Activated CD4-positive, alpha-beta T cell treated with anti-CD3 and anti-CD28 coated beads for 24 hours (primary cell): ENCODE measurements around the gene PRDM2.

ENCODE experiments used
- DNase-seq, 2 donors: peaks; one replicate each; pipeline ENCODE4 v3.0.0-alpha.2; 2020; ENCODE audit warnings: low read depth in 2 of 2

Gene PRDM2

DNA sequence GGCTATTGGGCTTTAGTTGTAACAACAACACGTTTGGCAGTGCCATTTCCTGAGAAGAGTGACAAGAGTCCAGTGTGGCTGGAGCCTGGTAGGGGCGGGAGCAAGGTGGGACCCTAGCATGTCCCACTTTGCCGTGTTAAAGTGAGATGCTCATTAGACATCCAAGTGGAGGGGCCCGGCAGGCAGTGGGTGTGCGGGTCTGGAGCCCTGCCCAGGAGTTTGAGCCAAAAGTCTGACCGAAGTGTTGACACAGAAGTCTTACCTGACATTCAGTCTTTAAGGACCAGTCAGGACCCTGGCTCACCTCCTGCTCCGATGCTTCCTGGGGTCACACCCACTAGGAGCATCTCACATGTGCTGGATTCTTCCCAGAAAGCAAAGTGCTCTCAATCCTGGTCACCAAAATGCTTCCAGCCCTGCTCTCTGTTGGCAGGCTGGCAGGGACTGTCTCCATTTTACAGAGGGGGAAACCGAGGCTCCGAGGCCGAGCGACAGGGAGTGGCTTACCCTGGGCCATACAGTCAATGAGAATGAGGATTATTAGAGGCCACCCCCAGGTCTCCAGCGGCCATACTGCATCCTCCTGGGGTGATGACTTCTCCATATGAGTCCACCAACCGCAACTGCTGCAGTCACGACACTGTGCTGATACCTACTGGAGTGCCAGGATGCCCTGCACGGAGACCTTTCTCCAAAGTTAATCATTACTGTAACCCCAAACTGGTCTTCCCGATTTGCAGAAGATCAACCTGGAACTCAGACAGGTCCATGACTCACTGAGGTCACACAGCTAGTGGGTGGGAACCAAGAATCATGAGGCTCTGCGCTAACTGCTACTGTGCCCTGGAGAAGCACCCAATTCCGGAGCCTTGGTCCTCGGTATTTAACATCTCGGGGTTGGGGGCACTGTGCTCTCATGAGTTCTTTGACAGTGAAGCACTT is 112.7 kb downstream of the PRDM2 start:
- DNase-seq: no peak

DNA sequence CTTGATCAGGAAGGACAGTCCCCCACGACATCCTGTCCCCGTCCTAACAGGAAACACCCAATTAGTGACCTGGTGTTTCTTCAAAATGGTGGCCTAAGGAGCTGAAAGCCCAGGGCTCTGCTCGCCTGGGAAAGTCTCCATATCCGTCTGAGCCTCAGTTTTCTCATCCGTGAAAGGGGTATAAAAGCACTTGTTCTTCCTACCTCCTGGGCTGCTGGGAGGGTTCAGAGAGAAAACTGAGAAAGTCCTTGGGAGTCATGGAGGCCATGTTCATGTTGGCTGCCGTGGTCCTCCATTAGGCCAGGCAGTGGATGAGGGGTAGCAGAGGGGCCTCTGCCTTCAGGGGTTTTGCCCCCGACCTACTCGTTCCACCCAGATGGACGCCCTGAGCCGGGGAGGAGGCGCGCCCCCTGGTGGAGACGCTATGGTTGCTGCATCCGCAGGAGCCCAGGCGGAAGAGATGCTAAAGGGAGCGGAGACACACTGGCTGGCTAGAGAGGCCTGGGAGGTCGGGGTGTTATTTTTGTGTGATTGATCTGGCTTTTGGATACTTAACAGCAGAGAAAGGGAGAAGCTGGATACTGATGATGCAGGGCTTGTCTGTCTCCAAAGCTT is 113.5 kb downstream of the PRDM2 start:
- DNase-seq: peak; percentile 25 to 45

DNA sequence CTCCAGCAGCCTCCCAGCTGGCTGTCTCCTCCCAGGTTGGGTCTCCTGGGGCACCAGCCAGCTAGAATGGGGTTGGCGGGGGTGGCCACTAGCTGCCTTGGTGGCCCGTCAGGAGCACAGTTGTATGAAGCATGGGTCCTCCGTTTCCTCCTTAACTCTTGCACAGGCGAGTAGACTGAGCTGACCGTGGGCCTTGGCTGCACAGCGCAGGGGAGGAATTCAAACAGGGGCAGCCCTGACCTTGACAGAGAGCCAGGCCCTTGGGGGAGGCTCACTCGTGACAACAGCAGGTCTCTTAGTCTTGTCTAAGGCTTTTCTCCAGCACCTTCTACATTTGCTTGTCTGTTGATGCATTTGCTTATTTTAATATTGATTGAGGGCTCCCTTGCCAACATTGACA is 114.1 kb downstream of the PRDM2 start:
- no peak for DNase-seq

DNA sequence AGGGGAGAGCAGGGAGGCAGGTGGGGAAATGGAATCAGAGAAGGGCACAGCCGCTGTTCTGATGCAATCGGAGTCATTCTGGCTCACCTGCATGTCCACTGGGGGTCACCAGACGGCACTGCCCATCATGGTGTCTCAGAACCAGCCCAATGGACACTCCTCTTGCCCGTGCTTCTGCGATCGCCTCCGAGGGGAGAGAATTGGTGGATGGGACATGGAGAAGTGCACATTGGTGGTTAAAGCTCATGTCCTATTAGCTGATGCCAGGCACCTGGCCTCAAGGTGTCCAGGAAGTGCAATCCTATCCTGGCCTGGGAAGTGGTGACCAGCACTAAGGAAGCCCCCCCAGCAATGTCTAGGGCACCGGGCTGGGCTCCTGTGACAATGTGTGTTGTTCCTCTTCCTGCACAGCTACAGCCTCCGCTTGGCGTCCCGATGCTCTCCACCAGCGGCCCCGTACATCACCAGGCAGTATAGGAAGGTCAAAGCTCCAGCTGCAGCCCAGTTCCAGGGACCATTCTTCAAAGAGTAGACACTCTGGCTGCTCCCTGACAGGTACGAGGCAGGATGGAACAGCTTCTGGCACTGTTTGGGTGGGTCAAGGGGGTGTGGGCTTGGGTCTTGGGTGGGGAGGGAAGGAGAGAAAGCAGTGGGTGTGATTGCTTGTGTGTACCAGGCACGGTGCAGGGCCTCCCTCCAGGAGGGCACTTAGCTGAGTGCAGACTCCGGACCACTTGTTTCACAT is 116.2 kb downstream of the PRDM2 start:
- DNase-seq: no peak

DNA sequence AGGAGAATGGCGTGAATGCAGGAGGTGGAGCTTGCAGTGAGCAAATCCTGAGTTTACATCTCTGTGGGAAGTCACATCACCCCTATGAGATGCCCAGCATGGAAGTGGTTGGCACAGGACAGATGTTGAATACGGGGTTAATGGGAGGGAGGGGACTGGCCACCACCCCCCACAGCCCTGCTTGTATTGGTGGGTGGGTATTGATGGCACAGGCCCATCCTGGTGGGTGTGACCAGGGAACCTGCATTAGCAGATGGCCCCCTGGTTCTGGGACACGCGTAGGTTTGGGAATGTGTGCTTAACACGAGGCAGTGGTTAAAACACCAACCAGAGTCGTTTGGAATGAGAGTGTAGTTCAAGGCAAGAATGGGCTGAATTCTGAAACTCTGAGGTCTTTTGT is 117.9 kb downstream of the PRDM2 start:
- no peak for DNase-seq

DNA sequence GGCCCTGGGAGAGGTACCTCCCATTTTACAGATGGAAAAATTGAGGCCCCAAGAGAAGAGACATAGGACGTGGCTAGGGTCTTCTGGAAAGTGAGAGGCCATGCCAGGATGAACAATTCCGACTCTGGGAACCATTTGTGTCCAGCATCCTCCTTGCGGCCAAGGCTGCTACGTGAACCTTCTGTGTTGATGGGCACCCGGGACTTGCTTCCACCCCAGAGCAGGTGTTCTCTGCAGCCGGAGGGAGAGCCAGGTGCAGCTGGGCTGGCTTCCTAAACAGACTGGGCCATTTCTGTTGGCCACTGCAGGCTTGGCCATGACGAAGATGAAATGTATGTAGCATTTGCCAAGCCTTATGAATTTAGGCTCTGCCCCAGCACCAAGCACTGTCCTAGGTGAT is 118.9 kb downstream of the PRDM2 start:
- no peak for DNase-seq

DNA sequence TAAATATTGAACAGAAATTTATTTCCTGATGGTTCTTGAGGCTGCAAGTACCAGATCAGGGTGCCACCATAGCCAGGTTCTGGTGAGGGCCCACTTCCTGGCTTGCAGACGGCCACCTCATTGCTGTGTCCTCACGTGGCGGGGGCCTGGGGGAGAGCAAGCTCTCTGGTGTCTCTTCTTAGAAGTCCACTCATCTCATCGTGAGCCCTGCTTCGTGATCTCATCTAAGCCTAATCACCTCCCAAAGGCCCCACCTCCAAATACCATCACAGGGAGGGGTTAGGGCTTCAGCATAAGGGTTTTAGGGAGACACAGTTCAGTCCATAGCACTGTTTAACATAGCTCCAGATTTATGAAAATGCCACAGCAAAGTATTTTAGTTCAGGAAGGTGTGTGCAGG is 119.7 kb downstream of the PRDM2 start:
- no peak for DNase-seq

DNA sequence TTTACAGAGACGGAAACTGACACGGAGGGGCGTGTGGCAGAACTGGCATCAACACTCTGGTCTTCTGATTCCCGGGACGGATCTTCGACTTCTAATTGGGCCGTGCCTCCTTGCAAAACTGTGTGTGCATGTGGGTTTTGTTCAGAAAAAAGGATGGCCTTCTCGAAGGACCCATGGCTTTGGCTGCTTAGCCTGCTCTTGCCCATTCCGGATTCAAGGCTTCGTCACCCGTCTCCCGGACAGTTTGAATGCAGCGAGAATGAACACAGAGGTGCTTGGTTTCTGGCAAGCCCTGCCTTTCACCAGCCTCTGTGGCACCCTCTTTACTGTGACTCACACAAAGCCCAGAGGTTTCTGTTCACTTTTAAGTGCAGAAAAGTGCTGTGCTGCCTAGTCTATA is 120.1 kb downstream of the PRDM2 start:
- no peak for DNase-seq

DNA sequence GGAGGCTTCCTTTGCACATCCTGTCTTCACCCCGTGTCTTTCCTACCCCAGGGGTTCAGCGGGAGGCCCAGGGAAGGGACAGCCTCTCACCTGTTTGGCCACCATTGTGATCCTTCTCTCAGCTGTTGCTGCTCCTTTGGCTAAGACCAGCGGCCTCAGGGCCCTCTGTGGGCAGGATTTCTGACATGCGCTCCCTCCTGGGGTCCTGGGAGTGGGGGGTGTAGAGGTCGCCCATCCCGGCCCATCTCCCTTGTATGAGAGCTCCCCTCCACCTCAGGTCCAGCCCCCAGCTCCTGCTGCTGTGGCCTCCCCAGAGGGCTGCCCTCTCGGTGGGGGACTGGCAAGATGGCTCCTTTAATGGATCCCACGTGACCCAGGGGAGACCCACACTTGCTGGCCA is 120.5 kb downstream of the PRDM2 start:
- no peak for DNase-seq

DNA sequence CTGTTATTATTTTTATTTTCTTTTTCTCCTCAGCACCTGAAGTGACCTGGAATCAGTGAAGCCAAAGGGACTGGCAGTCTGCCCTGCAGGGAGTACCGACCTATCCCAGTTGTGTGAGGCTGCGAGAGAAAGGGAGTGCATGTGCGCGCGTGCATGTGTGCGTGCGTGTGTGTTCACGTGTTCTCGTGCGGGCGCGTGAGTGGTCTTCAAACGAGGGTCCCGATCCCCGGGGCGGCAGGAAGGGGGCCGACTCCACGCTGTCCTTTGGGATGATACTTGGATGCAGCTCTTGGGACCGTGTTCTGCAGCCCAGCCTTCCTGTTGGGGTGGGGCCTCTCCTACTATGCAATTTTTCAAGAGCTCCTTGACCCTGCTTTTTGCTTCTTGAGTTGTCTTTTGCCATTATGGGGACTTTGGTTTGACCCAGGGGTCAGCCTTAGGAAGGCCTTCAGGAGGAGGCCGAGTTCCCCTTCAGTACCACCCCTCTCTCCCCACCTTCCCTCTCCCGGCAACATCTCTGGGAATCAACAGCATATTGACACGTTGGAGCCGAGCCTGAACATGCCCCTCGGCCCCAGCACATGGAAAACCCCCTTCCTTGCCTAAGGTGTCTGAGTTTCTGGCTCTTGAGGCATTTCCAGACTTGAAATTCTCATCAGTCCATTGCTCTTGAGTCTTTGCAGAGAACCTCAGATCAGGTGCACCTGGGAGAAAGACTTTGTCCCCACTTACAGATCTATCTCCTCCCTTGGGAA is 123.3 kb downstream of the PRDM2 start:
- DNase-seq: no peak

DNA sequence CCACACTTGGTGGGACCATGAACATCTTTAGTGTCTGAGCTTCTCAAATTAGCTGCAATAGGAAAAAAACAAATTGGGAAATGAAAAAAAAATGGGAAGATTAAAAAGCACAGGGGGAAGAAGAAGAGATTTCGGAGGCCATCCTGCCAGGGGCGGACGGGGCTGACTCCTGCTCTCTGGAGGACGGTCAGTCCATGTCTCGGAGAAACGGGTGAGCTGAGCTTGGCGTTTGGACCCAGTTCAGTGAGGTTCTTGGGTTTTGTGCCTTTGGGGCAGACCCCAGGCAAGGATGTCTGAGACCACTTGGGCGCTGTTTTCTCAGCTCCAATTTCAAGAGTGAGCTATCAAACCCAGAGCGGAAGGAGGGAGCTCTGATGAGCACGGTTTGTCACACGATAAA is 123.9 kb downstream of the PRDM2 start:
- DNase-seq: no peak

DNA sequence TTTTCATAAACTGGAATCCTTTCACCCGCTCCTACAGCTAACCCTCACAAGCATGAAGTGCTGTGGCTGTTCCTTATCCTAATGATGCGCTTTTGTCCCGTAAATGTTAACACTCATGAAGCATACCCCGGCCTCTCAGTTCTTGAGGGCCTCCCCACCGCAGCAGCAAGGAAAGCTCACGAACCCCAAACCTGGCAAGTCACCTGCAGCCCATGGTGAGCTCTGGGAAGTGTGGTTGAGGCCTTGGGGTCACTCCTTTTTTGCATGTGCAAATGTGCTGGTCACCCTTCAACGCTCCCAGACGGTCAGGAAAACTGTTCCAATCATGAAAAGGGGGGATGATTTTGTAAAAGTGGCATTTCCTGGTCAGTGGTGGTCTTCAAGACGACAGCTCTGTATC is 124.6 kb downstream of the PRDM2 start:
- no peak for DNase-seq

DNA sequence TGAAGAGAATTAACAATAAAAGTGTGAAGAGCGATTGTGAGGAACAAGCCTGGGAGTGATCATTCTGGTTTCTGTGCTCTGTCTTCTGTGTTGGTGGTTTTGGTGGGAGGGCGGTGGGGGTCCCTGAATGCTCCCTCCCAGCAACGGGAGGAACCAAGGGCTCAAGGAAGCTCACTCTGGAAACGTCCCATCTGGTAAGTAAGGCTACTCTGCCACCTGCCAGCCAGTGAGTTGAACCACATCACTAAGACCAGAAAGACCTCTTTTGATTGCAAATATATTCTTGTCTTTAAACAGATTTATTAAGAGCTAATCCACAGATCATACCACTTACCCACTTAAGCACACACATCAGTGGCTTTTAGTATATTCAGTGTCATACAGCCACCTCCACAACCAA is 125.0 kb downstream of the PRDM2 start:
- no peak for DNase-seq

DNA sequence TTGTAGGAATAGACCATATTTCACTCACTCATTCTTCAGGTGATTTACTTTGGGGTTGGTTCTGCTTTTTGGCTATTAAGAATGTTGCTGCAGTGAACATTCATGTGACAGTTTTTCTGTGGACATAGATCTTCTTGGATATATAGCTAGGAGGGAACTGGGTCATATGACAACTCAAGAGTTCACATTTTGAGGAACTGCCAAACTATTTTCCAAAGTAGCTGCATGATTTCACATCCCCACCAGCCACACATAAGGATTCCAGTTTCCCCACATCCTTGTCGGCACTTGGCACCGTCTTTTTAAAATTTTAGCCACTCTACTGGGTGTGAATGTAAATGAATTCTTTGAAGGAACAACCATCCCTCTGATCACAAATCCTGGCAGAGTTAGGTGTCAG is 126.0 kb downstream of the PRDM2 start:
- DNase-seq: no peak

DNA sequence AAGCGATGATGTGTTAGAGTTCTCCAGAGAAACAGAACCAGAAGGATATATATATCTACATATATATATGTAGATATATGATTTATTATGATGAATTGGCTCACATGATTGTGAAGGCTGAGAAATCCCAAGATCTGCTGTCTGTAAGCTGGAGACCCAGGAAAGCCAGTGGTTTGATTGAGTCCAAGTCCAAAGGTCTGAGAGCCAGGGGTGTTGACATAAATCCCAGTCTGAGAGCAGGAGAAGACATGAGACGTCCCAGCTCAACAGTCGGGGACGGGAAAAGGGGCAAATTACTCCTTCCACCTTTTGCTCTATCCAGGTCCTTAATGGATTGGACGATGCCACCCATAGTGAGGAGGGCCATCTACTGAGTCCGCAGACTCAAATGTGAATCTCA is 126.6 kb downstream of the PRDM2 start:
- DNase-seq: no peak

DNA sequence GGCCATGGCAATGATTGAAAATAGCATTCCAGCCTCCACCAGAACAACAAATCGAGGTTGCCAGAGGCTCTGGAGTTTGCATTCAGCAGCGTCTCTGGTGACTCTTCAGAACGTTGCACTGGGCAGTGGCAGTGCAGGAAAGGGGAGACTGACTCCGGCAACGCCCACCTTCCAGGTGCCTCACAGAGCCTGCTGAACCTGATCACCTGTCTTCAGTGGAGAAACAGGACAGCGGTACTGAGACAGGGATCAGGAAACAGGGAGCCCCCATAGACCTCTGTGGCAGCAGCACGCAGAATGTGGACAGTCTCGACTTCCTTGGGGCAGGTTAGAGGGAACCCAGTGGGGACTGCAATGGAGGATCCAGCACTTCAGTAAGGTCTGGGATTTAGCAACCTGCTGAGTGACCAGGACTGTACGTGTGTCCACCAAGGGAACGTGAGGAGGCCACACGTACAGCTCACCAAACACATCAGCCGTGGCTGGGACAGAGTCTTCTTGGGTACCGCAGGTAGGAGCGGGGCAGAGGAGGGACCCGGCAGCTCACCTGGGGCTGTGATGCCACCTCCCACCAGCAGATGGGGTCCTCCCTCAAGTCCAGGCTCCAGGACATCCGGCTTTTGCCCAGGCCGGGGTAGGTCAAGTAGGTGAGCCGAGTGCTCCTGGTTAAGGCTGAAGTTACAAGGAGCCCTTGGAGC is 128.6 kb downstream of the PRDM2 start:
- DNase-seq: peak in 1 of 2 donors; percentile 30

DNA sequence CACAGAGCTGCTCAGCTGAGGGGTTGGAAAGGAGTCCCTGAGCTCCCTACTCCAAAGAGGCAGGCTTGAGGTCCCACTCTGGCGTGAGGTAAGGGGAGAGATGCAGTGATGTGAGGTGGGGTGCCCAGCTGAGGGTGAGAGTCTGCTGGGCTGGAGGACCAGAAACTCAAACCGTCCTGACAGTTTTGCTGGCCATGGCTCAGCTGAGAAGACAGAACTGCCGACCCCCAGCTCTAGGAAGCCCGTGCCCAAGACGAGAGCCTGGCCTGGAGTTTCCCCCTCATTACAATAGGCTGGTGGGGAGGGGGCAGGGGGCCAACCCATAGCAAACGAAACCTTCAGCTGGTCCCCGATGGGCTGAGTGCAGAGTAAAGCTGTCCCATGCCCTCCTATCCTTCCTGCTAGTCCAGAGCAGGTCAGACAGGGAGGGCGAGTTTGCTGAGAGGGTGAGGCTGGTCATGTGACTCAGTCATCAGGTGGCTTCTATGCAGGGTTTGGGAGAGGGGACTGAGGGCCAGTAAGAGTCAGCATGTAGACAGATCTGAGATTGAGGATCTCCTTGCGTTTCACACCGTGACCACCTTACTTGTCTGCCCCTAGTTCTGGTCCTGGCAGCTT is 129.3 kb downstream of the PRDM2 start:
- no peak for DNase-seq

DNA sequence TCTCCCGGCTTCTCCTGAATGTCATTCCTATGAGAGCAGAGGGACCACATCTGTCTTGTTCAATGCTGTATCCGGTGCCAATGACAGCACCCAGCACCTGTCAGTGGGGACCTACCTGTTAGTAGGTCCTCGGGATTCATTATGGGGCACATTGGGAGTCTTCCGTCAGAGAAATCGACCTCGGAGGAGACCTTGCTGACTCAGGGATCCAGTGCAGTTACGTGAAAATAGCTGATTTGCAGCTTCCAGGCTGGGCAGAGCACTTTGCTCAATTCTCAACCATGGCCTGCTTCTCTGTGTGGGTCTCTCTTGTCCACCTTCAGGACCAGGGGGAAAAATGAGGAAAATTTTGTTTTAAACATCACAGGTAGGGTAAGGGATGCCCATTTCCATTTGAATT is 130.2 kb downstream of the PRDM2 start:
- no peak for DNase-seq

DNA sequence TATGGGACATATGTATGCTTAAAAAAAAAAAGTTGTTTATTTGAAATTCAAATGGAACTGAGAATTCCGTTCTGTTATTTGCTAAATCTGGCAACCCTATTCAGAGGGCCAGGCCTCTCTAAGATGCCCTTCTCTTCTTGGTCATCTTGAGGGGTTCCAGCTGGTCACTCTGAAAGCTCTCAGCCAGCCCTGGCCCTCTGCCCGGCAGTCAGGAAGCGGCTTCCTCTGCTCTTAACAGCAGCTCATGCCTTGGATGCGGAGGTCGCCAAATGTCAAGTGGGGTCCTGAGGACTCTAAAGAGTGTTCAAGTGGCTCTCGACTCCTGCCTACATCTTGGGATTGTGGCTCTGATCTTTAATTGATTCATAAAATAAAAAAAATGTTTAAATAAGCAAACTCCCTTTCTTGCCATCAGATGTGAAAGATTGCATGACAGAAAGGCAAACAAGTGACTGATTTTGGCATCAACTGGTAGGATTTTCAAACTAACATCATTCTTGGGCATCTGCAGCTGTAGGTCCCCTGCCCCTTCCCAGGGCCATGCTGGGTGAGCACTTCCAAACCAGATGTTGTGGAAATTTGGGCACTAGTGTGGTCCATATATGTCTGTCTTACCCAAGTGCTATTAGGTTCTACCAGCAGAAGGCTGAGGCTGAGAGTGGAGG is 130.8 kb downstream of the PRDM2 start:
- DNase-seq: no peak

DNA sequence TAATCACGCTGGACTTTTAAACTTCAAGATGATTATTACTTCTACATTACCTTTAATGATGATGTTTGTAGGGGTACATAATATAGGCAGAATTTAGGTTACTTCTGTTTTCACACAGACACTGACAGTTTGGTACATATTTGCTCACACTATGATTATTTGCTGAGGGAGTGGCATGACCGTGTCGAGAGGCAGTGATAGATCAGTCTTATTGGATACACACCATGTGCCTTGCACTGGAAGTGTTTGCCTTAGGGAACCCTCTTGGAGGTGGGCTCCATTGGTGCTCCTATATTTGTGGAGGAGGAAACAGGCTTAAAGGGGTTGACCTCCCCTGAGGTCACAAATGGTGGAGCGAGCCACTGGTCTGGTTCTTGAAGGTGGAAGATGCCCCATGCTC is 132.1 kb downstream of the PRDM2 start:
- DNase-seq: no peak
